ENCODE measurements around the gene VPS37D. TPM values are rescaled to one million over a fixed set of nuclear protein-coding genes. Genes with fewer than 3 reads are reported as not detected.

Gene VPS37D
- total and polyA plus RNA-seq, 10 of the 15 experiments (the other 5 are each of a cell fraction or from before 2014, with no cell fraction given): 0.10 to 0.45 (median 0.16) TPM; not detected in 6

DNA sequence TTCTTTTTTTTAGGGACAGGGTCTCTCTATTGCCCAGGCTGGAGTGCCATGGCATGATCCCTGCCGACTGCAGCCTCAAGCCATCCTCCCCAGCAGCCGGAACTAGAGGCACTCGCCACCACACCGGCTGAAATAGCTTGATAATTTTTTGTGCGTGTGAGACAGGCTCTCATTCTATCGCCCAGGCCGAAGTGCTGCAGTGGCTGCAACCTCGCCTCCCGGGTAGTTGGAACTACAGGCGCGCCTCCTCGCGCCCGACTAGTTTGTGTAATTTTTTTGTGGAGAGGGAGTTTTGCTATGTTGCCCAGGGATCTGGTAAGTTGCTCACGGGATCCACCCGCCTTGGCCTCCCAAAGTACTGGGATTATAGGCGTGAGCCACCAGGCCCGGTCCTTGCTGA is 17.7 kb downstream of the VPS37D start:
- peaks cover 46% of the 10 kb centered on the region for H3K79me2 ChIP-seq (ENCODE audit: control insufficient read depth, insufficient read depth, low read length)
- 98% methylated on average over 18 of the region's 18 CpGs for WGBS (ENCODE audit: insufficient coverage, insufficient replicate concordance, low lambda C conversion rate, missing lambda C conversion rate)
- TF ChIP-seq, protein P1, sequence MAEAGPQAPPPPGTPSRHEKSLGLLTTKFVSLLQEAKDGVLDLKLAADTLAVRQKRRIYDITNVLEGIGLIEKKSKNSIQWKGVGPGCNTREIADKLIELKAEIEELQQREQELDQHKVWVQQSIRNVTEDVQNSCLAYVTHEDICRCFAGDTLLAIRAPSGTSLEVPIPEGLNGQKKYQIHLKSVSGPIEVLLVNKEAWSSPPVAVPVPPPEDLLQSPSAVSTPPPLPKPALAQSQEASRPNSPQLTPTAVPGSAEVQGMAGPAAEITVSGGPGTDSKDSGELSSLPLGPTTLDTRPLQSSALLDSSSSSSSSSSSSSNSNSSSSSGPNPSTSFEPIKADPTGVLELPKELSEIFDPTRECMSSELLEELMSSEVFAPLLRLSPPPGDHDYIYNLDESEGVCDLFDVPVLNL (IDR thresholded peaks at IDR 0.05; ENCODE audit: low read depth, low read length): no peak
- TF ChIP-seq SUPT20H (IDR thresholded peaks at IDR 0.05; ENCODE audit: borderline replicate concordance, control insufficient read depth, low read depth, low read length) (no peak), DPF2 (IDR thresholded peaks at IDR 0.05) (no peak), STAT1 (conservative IDR thresholded peaks at IDR 0.05) (no peak), HCFC1 (IDR thresholded peaks at IDR 0.05; ENCODE audit: low read length) (no peak)
- H3K27ac ChIP-seq (ENCODE audit: control insufficient read depth, insufficient read depth): no peak overlapping the region
- no peak for ATAC-seq
- H3K9me3 ChIP-seq (replicated peaks; ENCODE audit: control insufficient read depth, insufficient read depth, low read length): no peaks in the 10 kb centered on the region; the same call in 2 of the 3 replicates
- BruUV-seq (replicated peaks): TSS peak; percentile 46
- no peak overlapping the region for H3K9ac ChIP-seq (ENCODE audit: control insufficient read depth, insufficient read depth, low read length)
- H3K4me1 ChIP-seq (ENCODE audit: control insufficient read depth, insufficient read depth, low read length): peaks cover 18% of the 10 kb centered on the region
- RAD21 ChIA-PET (ENCODE audit: unreplicated experiment): no interaction called here
- peaks cover 4 to 9% of the 10 kb centered on the region in 2 experiments; a peak in 3 of 4 replicates for H3K36me3 ChIP-seq (ENCODE audit: control insufficient read depth in 2 of 2, insufficient read depth in 2 of 2, low read length in 1 of 2)
- SMC1A ChIA-PET (ENCODE audit: uncharacterized antibody, unreplicated experiment): no interaction called here
- no peak for FAIRE-seq
- intact Hi-C loops (cut with micrococcal nuclease; ENCODE audit: unreplicated experiment) (loop anchor here (10.0 kb wide), 1 partner anchor 161 kb away; the partner anchor contains the start of gene BAZ1B), in situ Hi-C loops (cut with MboI) (no loop called here)
- no peaks in the 10 kb centered on the region for H3K27me3 ChIP-seq (replicated peaks in 1 of 2; ENCODE audit: control insufficient read depth in 2 of 2, insufficient read depth in 2 of 2, low read length in 1 of 2)
- no peak overlapping the region for H3K4me3 ChIP-seq
- H2AFZ ChIP-seq (ENCODE audit: control insufficient read depth, low read depth, low read length): no peak overlapping the region
- POLR2A ChIA-PET: no interaction called here
- CTCF ChIA-PET: interaction anchor here (0.6 kb wide), 1 partner anchor 31 kb away, joined by 3 read pairs; no protein-coding TSS in a partner anchor
- no peak for DNase-seq (ENCODE audit: low read depth, low spot score)
- no peaks in the 10 kb centered on the region; the same call in 1 of the 2 replicates for H4K20me1 ChIP-seq (ENCODE audit: control insufficient read depth, insufficient read depth)
- no peak overlapping the region; the same call in 1 of the 2 replicates for H3K4me2 ChIP-seq (ENCODE audit: control insufficient read depth, insufficient read depth)

- POLR2A ChIA-PET: interaction anchor here (0.6 kb wide), 1 partner anchor 70 kb away, joined by 3 read pairs; no protein-coding TSS in a partner anchor
- 84% methylated on average over 8 of the region's 8 CpGs for WGBS (ENCODE audit: insufficient coverage, insufficient replicate concordance, low lambda C conversion rate, missing lambda C conversion rate)
- H3K9me3 ChIP-seq (replicated peaks; ENCODE audit: control insufficient read depth, insufficient read depth, low read length): no peaks in the 10 kb centered on the region; the same call in 2 of the 3 replicates
- CTCF ChIA-PET: no interaction called here
- no peaks in the 10 kb centered on the region for H4K20me1 ChIP-seq (ENCODE audit: control insufficient read depth, insufficient read depth)
- H3K27me3 ChIP-seq (replicated peaks in 1 of 2; ENCODE audit: control insufficient read depth in 2 of 2, insufficient read depth in 2 of 2, low read length in 1 of 2): no peaks in the 10 kb centered on the region
- no peak for FAIRE-seq
- RAD21 ChIA-PET (ENCODE audit: unreplicated experiment): no interaction called here
- no peak for DNase-seq (ENCODE audit: low read depth, low spot score)
- peak; percentile 95 for TF ChIP-seq YY1 (IDR thresholded peaks at IDR 0.05; ENCODE audit: low read depth, low read length)
- TF ChIP-seq, protein P2, sequence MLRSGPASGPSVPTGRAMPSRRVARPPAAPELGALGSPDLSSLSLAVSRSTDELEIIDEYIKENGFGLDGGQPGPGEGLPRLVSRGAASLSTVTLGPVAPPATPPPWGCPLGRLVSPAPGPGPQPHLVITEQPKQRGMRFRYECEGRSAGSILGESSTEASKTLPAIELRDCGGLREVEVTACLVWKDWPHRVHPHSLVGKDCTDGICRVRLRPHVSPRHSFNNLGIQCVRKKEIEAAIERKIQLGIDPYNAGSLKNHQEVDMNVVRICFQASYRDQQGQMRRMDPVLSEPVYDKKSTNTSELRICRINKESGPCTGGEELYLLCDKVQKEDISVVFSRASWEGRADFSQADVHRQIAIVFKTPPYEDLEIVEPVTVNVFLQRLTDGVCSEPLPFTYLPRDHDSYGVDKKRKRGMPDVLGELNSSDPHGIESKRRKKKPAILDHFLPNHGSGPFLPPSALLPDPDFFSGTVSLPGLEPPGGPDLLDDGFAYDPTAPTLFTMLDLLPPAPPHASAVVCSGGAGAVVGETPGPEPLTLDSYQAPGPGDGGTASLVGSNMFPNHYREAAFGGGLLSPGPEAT (IDR thresholded peaks at IDR 0.05; ENCODE audit: low read depth): no peak
- no peak overlapping the region for H2AFZ ChIP-seq (ENCODE audit: control insufficient read depth, low read depth, low read length)
- no peak for ATAC-seq
- in situ Hi-C loops (cut with MboI) (no loop called here), intact Hi-C loops (cut with micrococcal nuclease; ENCODE audit: unreplicated experiment) (loop anchor here (10.0 kb wide), 1 partner anchor 163 kb away; the partner anchor contains the start of gene BAZ1B)
- peaks cover 15% of the 10 kb centered on the region in 2 experiments for H3K36me3 ChIP-seq (ENCODE audit: control insufficient read depth in 2 of 2, insufficient read depth in 2 of 2, low read length in 1 of 2)
- no TSS peak for BruUV-seq (replicated peaks)
- no peak overlapping the region for H3K9ac ChIP-seq (ENCODE audit: control insufficient read depth, insufficient read depth, low read length)
- no peak overlapping the region for H3K27ac ChIP-seq (ENCODE audit: control insufficient read depth, insufficient read depth)
- no peak overlapping the region; the same call in 1 of the 2 replicates for H3K4me2 ChIP-seq (ENCODE audit: control insufficient read depth, insufficient read depth)
- peaks cover 7% of the 10 kb centered on the region for H3K4me1 ChIP-seq (ENCODE audit: control insufficient read depth, insufficient read depth, low read length)
- SMC1A ChIA-PET (ENCODE audit: uncharacterized antibody, unreplicated experiment): no interaction called here
- no peak overlapping the region for H3K4me3 ChIP-seq
- peaks cover 24% of the 10 kb centered on the region for H3K79me2 ChIP-seq (ENCODE audit: control insufficient read depth, insufficient read depth, low read length)
Observed at GRCh38 chr7:73688288-73688687, 20.7 kb downstream of the VPS37D start.

Data from GM12878 (cell line).